GM10248 (cell line): ENCODE data around the gene ORM1.

Experiments used
- CTCF ChIA-PET: fragments of 300-600 bp; sonication (Branson Sonifier 250); formaldehyde crosslinking; extraction: SDS; loops from one replicate; lab custom pipeline; 2021; ENCODE audit warnings: antibody characterized with exemption; lab: Yijun Ruan, JAX
- POLR2A ChIA-PET: fragments of 350-650 bp; sonication (Branson Sonifier 250); formaldehyde crosslinking; extraction: SDS; loops from one replicate; lab custom pipeline; 2020; ENCODE audit warnings: antibody characterized with exemption; lab: Yijun Ruan, JAX
- DNase-seq: peaks from one replicate; pipeline ENCODE4 v3.0.0; 2012; ENCODE audit errors: extremely low spot score
- TF ChIP-seq, protein P1 (sequence below): IDR thresholded peaks from 2 replicates; pipeline ENCODE4 v1.5.1; 2012; ENCODE audit warnings: mild to moderate bottlenecking, low read depth; ENCODE audit errors: extremely low read depth, missing control alignments, control extremely low read depth

The ORM1 gene

DNA sequence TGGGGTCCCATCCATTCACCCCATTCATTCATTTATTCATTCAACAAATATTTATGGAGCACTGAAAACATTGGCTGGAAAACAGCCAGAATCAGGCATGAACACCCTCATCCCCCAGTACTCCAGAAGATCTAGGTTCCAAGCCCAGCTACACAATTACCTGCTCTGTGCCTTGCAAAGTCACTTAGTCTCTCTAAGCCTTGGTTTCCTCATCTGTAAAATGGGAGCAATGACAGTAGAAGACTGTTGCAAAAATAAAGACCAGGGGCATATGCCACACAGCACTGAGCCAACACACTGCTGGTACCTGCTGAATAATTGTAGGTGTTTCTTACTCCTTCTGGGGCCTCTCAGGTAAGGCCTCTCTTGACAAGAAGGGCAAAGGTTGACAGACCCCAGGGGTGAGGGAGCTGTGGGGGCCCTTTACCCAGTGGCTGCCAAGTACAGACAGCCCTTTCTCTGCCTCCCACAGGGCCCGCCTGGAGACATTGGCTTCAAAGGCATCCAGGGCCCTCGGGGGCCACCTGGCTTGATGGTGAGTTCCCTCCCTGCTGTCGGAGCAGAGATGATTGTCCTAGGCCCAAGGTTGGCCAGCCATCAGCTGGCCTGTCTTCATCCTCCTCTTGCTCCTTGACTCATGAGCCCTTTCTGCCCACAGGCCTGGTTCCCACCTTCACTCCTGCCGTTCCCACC lies 22.6 kb upstream of the ORM1 start:
- DNase-seq: no peak
- TF ChIP-seq, protein P1, sequence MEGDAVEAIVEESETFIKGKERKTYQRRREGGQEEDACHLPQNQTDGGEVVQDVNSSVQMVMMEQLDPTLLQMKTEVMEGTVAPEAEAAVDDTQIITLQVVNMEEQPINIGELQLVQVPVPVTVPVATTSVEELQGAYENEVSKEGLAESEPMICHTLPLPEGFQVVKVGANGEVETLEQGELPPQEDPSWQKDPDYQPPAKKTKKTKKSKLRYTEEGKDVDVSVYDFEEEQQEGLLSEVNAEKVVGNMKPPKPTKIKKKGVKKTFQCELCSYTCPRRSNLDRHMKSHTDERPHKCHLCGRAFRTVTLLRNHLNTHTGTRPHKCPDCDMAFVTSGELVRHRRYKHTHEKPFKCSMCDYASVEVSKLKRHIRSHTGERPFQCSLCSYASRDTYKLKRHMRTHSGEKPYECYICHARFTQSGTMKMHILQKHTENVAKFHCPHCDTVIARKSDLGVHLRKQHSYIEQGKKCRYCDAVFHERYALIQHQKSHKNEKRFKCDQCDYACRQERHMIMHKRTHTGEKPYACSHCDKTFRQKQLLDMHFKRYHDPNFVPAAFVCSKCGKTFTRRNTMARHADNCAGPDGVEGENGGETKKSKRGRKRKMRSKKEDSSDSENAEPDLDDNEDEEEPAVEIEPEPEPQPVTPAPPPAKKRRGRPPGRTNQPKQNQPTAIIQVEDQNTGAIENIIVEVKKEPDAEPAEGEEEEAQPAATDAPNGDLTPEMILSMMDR: no peak
- CTCF ChIA-PET: interaction anchor here (1.2 to 2.2 kb wide), 4 partner anchors 9 to 218 kb away, joined by 3 to 12 read pairs (median 6); no protein-coding TSS in a partner anchor
- POLR2A ChIA-PET: no interaction called here

DNA sequence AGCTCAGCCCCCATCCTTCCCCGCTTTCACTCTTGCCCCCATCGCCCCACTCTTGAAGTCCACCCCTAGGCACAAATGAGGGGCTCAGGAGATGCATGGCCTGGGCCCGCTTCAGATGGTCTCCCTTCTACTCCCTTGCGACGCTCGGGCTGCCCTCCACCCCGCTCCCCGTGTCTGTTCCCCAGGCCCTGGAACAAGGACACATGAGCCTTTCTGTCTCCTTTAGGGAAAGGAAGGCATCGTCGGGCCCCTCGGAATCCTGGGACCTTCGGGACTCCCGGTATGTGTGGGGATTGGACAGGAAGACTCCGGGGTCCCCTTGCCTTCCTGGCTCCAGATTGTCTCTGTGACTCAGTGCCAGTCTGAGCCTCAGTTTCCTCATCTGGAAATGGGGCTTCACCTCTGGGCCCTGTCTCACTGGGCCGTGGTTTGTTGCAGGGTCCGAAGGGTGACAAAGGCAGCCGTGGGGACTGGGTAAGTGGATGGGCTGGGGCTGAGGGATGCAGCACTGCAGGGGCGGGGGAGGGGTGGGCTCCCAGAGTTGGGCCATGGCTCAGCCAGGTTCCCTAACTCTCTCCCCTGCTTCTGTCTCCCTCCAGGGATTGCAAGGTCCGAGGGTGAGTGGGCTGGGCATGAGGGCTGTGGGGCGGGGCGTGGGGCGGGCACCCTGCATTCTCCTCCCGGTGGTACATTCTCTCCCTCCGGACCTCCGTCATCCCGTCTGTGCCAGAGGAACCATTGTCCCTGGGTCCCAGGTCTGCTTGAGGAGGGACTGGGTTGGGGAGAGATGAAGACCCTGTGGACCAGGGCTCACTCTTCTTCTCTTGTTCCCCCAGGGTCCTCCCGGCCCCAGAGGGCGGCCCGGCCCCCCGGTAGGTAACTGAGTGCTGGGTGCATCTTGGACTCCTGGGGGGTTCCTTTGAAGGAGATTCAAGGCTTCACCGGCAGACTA lies 21.8 kb upstream of the ORM1 start:
- DNase-seq: no peak
- ChIA-PET CTCF (interaction anchor here (1.9 to 2.2 kb wide), 2 partner anchors 10 to 219 kb away, joined by 10 to 12 read pairs; no protein-coding TSS in a partner anchor), POLR2A (no interaction called here)
- TF ChIP-seq, protein P1: no peak

DNA sequence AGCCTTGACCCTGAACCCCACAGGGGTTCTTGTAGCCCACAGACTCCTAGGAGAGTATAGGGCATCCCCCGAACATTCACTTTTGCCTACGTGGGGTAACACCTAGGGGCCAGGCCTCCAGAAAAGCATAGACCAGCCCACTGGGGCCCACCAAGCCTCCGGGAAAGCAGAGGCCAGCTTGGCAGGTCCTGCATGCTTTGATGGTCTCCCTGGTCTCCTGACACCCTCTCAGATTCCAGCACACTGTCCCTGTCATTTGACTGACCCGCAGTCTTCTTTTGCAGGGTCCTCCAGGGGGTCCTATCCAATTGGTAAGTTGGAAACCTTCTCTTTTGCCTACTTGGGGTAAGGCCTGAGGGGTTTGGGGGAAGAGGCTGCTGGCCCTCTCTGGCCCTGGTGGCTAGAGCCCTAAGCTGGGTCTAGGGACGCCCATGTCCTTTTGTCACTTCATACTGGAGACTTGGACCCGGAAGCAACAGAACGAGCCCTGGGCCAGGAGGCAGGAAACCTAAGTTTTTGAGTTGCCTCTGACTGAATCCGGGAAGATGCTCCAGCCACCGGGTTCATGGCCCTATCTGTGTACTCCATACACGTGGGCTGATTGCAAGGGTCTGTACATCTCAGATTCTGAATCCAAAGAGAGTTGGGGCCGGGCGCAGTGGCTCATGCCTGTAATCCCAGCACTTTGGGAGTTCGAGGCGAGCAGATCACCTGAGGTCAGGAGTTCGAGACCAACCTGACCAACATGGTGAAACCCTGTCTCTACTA lies 20.9 kb upstream of the ORM1 start:
- no peak for DNase-seq
- TF ChIP-seq, protein P1: no peak
- POLR2A ChIA-PET: no interaction called here
- CTCF ChIA-PET: no interaction called here

DNA sequence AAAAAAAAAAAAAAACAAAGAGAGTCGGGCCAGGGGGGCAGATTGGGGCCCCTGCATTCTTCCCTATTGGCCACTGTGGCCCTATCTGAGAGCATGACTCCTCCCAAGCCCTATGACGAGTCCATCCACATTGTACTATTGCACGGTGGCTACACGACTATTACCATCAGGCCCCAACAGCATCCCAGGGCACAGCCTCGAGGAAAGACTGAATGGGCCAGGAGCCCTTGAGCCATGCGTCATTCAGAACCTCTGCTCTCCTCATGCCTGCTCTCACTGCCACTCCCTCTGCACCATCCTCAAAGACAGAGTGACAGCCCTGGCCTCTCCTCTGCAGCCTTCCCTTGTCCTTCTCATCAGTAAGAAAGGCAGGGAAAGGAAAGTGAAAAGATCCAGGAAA lies 20.2 kb upstream of the ORM1 start:
- DNase-seq: no peak
- TF ChIP-seq, protein P1: no peak
- ChIA-PET POLR2A (no interaction called here), CTCF (no interaction called here)

DNA sequence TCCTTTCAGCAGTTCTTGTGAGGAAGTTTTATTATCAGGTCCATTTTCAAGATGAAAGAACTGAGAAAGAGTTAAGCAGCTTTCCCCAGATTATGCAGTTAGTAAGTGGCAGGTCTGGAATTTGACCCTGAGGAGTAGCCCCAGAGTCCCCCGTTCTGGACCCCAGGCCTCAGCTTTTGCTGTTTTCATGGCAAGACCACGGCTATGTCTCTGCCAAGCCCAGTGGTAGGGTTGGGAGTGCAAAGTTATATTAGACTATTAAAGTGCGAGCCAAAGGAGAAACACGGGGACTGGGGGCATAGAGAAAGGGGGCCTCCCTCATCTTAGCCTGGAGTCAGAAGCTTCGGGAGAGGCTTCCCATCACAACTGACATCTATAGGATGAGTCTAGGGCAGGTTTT lies 19.3 kb upstream of the ORM1 start:
- DNase-seq: no peak
- ChIA-PET POLR2A (no interaction called here), CTCF (interaction anchor here (1.1 to 1.6 kb wide), 3 partner anchors 13 to 226 kb away, joined by 3 to 7 read pairs (median 5); no protein-coding TSS in a partner anchor)
- TF ChIP-seq, protein P1: no peak

DNA sequence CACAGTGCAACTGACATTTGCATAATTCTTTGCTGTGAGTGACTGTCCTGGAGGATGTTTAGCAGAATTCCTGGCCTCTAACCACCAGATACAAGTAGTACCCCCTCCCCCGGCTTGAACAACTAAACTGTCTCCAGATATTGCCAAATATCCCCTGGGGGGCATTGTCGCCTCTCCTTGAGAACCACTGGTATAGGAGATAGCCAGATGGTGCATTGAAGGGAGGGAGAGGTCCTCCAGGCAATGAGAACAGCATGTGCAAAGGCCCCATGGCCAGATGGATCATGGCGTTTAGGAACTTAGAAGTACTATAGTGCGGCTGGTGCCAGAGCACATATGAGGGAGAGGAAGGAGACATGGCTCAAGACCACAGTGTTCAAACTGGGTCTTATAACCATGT lies 18.9 kb upstream of the ORM1 start:
- CTCF ChIA-PET: interaction anchor here (1.1 to 1.6 kb wide), 4 partner anchors 13 to 226 kb away, joined by 3 to 7 read pairs (median 4); no protein-coding TSS in a partner anchor
- TF ChIP-seq, protein P1: no peak
- POLR2A ChIA-PET: no interaction called here
- no peak for DNase-seq
